SW 1271 (cell line): ENCODE results near the gene MTR.
A peak's percentile ranks its signal among the peaks of the same experiment; 100 is the strongest.

Experiments
- DNase-seq, 2 experiments: peaks; one replicate each; lab custom pipeline; 2025; lab: John Stamatoyannopoulos, UW

The MTR gene

GRCh38 chr1:236862615-236863211 lies 67.6 kb downstream of the MTR start:
- DNase-seq = no peak

GRCh38 chr1:236864211-236864610 lies 69.1 kb downstream of the MTR start:
- DNase-seq = no peak

GRCh38 chr1:236864996-236865817 lies 70.1 kb downstream of the MTR start:
- no peak for DNase-seq

- DNase-seq = no peak
Observed at GRCh38 chr1:236865818-236866155, 70.7 kb downstream of the MTR start.

- peak in 1 of 2 experiments; percentile 25 for DNase-seq
Observed at GRCh38 chr1:236868625-236869467, 73.8 kb downstream of the MTR start.

- DNase-seq = no peak
Observed at GRCh38 chr1:236869911-236870310, 74.8 kb downstream of the MTR start.

- DNase-seq = no peak
Observed at GRCh38 chr1:236870721-236871120, 75.6 kb downstream of the MTR start.

GRCh38 chr1:236872075-236872666 lies 77.1 kb downstream of the MTR start:
- DNase-seq = no peak

GRCh38 chr1:236875975-236876374 lies 80.9 kb downstream of the MTR start:
- DNase-seq = no peak

GRCh38 chr1:236877661-236878060 lies 82.6 kb downstream of the MTR start:
- no peak for DNase-seq

- no peak for DNase-seq
Observed at GRCh38 chr1:236880209-236880608, 85.1 kb downstream of the MTR start.

GRCh38 chr1:236882678-236883077 lies 87.6 kb downstream of the MTR start:
- no peak for DNase-seq

- DNase-seq = no peak
Observed at GRCh38 chr1:236886199-236886598, 91.1 kb downstream of the MTR start.

GRCh38 chr1:236887081-236887480 lies 92.0 kb downstream of the MTR start:
- no peak for DNase-seq

- DNase-seq = no peak
Observed at GRCh38 chr1:236888126-236888525, 93.0 kb downstream of the MTR start.

- no peak for DNase-seq
Observed at GRCh38 chr1:236888903-236889302, 93.8 kb downstream of the MTR start.

GRCh38 chr1:236890152-236891056 lies 95.3 kb downstream of the MTR start:
- no peak for DNase-seq

- DNase-seq = no peak
Observed at GRCh38 chr1:236893626-236894545, 98.8 kb downstream of the MTR start.

- DNase-seq = no peak
Observed at GRCh38 chr1:236895665-236896387, 100.7 kb downstream of the MTR start.

GRCh38 chr1:236896716-236897115 lies 101.6 kb downstream of the MTR start:
- no peak for DNase-seq
